Activated naive CD4-positive, alpha-beta T cell treated with anti-CD3 and anti-CD28 coated beads, Interleukin-2, amount 50 U/mL, for 72 hours (primary cell): ENCODE data around the gene BCL2L1. TPM values are rescaled to one million over a fixed set of nuclear protein-coding genes. Genes with fewer than 3 reads are reported as not detected.
"Not testable (repeated sequence)": the region's sequence is repeated elsewhere in the genome, so short reads cannot be mapped to it uniquely, and the experiment has no call there.

Experiments used
- ATAC-seq, 2 donors: fragments of 150-1000 bp; cut with Tn5 transposase; 2 replicates each; pipeline ENCODE4 v1.10.0; 2021; ENCODE audit warnings: mild to moderate bottlenecking in 2 of 2, moderate library complexity in 2 of 2
- DNase-seq, 2 donors: peaks; one replicate each; pipeline ENCODE4 v3.0.0; 2021 to 2022; ENCODE audit warnings: low spot score in 2 of 2
- H3K27ac Mint-ChIP-seq, 2 donors: one replicate each; pipeline ENCODE4 v1.8.0; 2022; ENCODE audit warnings: mild to moderate bottlenecking in 2 of 2, mixed read lengths in 2 of 2
- H3K36me3 Mint-ChIP-seq, 2 donors: one replicate each; pipeline ENCODE4 v1.8.0; 2022; ENCODE audit warnings: mixed read lengths in 2 of 2
- H3K9me3 Mint-ChIP-seq, 2 donors: one replicate each; pipeline ENCODE4 v1.8.0; 2022; ENCODE audit warnings: mixed read lengths in 2 of 2
- total RNA-seq, 2 donors: library from RNA; stranded (reverse); gene quantifications; one replicate each; pipeline ENCODE4 v1.2.3, GENCODE V29; 2022

Gene BCL2L1
- total RNA-seq, 2 donors from 2014 or later = 86.6 to 143 TPM

DNA sequence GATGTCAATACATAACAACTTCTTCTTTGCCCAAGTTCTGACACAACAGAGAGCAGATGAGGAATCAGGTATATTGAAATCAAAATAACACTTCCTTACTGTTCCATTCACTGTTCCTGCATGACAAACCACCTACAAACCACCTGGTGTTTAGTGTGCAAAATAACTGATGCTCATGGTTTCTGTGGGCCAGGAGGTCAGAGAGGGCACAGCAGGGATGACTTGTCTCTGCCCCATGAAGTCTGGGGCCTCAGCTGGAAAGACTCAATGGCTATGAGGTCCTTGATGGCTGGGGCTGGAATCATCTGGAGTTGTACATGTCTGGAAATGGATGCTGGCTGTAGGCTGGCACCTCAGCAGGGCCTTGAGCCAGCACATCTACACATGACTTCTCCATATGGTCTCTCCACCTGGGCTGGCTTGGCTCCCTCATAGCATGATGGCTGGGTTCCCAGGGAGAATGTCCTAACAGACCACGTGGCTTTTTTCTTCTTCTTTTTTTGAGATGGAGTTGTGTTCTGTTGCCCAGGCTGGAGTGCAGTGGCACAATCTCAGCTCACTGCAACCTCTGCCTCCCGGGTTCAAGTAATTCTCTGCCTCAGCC is 92.4 kb downstream of the BCL2L1 start:
- DNase-seq = no peak
- H3K9me3 Mint-ChIP-seq = no peaks in the 10 kb centered on the region
- no peaks in the 10 kb centered on the region for H3K36me3 Mint-ChIP-seq
- H3K27ac Mint-ChIP-seq = no peak overlapping the region
- ATAC-seq = peak; percentile 61 to 67

- DNase-seq, H3K9me3 Mint-ChIP-seq, ATAC-seq, H3K27ac Mint-ChIP-seq, H3K36me3 Mint-ChIP-seq: not testable (repeated sequence)
Measured at GRCh38 chr20:31628057-31628456, 94.6 kb downstream of the BCL2L1 start.

GRCh38 chr20:31626534-31626933 is 96.1 kb downstream of the BCL2L1 start:
- DNase-seq, ATAC-seq, H3K36me3 Mint-ChIP-seq, H3K9me3 Mint-ChIP-seq, H3K27ac Mint-ChIP-seq: not testable (repeated sequence)

DNA sequence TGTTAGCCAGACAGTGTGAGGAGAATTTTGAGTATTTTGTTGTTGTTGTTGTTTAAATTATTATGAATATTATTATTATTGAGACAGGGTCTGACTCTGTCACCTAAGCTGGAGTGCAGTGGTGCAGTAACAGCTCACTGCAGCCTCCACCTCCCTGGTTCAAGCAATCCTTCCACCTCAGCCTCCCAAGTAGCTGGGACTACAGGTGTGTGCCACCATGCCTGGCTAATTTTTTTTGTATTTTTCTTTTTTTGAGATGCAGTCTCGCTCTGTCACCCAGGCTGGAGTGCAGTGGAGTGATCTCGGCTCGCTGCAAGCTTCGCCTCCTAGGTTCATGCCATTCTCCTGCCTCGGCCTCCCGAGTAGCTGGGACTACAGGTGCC is 99.6 kb downstream of the BCL2L1 start:
- H3K9me3 Mint-ChIP-seq, H3K36me3 Mint-ChIP-seq, DNase-seq: not testable (repeated sequence)

DNA sequence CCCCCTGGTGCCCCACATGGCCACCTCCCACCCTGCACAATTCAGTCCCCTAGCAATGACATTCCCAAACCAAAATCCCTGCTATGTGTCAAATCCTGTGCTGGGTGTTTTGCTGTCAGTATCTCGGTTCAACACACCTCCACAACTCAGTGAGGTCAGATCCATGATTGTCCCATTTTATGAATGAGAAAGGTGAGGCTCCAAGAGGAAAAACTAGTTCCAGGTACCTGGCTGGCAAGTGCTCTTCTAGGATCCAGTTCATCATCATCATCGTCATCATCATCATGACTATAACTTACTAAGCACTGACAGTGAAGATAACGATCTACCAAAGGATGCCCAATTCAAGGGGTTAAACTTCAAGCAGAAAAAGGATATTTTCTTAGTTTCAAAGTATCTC is 102.4 kb downstream of the BCL2L1 start:
- Mint-ChIP-seq H3K9me3 (no peaks in the 10 kb centered on the region), H3K36me3 (no peaks in the 10 kb centered on the region), H3K27ac (no peak overlapping the region)
- DNase-seq (no peak), ATAC-seq (no peak)

More for the DNA sequence above, 99.6 kb downstream of the BCL2L1 start:
- not testable (repeated sequence) for ATAC-seq, H3K27ac Mint-ChIP-seq

GRCh38 chr20:31617432-31618104 is 105.1 kb downstream of the BCL2L1 start:
- DNase-seq = no peak
- H3K9me3 Mint-ChIP-seq = no peaks in the 10 kb centered on the region
- H3K27ac Mint-ChIP-seq = peak overlapping the region in 1 of 2 donors; percentile 10
- H3K36me3 Mint-ChIP-seq = no peaks in the 10 kb centered on the region
- no peak for ATAC-seq

- H3K36me3 Mint-ChIP-seq = no peaks in the 10 kb centered on the region
- H3K9me3 Mint-ChIP-seq = no peaks in the 10 kb centered on the region
- ATAC-seq = no peak
- no peak overlapping the region for H3K27ac Mint-ChIP-seq
- DNase-seq = no peak
Measured at GRCh38 chr20:31615416-31615815, 107.3 kb downstream of the BCL2L1 start.

Other genes with a start within 250 kb of the BCL2L1 start
- gene DEFB124, start 247.7 kb downstream of the BCL2L1 start, total RNA-seq = not detected
- gene REM1, start 247.6 kb downstream of the BCL2L1 start, total RNA-seq = not detected
- gene HM13, start 208.4 kb downstream of the BCL2L1 start, total RNA-seq = 100 to 1,000 TPM; 108 to 124 TPM
- gene ID1, start 117.6 kb downstream of the BCL2L1 start, total RNA-seq = 10 to 100 TPM in 1 of 2 donors, 1 to 10 TPM in 1; 1.4 to 19.4 TPM
- not detected for gene COX4I2, start 85.0 kb downstream of the BCL2L1 start, total RNA-seq
- 100 to 1,000 TPM; 123 to 215 TPM for gene TPX2, start 16.4 kb upstream of the BCL2L1 start, total RNA-seq
- gene MYLK2, start 96.5 kb upstream of the BCL2L1 start, total RNA-seq = under 1 TPM; 0.31 to 0.34 TPM
- gene FOXS1, start 122.7 kb upstream of the BCL2L1 start, total RNA-seq = not detected
- not detected for gene DUSP15, start 147.7 kb upstream of the BCL2L1 start, total RNA-seq
- gene TTLL9, start 147.8 kb upstream of the BCL2L1 start, total RNA-seq = not detected
- gene PDRG1, start 229.2 kb upstream of the BCL2L1 start, total RNA-seq = 10 to 100 TPM; 13.1 to 20.6 TPM
- under 1 TPM in 1 of 2 donors, not detected in 1; 0.09 TPM for gene XKR7, start 245.3 kb upstream of the BCL2L1 start, total RNA-seq